ENCODE data around the gene TM2D3. TPM values are rescaled to one million over a fixed set of nuclear protein-coding genes. Genes with fewer than 3 reads are reported as not detected.
A peak's percentile ranks its signal among the peaks of the same experiment; 100 is the strongest.
"Not testable (repeated sequence)": the region's sequence is repeated elsewhere in the genome, so short reads cannot be mapped to it uniquely, and the experiment has no call there.

The TM2D3 gene
- total RNA-seq, 1 donor: 82.8 TPM

DNA sequence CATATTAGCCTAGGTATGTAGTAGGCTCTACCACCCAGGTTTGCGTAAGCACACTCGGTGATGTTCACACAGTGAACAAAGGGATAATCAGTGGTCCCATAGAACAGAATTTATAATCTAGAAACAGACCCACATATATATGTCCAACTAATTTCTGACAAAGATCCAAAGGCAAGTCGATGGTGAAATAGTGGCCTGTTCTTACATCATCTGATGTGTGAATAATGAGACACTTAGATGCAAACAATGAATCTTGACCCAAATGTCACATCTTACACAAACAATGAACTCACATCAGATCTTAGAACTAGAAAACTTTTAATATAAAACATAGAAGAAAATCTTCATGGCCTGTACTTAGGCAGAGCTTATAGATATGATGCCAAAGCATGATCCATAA, 17.6 kb upstream of the TM2D3 start:
- Histone ChIP-seq H3K4me3 (ENCODE audit: low read length) (no peak overlapping the region), H3K4me1 (ENCODE audit: insufficient read depth, low read length) (no peaks in the 10 kb centered on the region), H3K9me3 (ENCODE audit: low read depth, low read length) (no peaks in the 10 kb centered on the region), H3K27me3 (ENCODE audit: insufficient read depth, low read length) (no peaks in the 10 kb centered on the region)

DNA sequence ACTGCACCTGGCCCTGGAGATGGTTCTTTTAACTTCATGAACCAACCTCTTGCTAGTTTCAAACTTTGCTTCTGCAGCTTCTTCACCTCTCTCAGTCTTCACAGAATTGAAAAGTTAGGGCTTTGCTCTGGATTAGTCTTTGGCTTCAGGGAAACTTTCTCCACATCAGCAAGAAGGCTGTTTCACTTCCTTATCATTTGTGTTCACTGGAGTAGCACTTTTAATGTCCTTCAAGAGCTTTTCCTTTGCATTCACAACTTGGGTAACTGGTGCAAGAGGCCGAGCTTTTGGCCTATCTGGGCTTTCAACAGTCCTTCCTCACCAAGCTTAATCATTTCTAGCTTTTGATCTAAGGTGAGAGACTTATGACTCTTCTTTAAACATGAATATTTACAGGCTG, 15.7 kb upstream of the TM2D3 start:
- Histone ChIP-seq H3K4me1 (ENCODE audit: insufficient read depth, low read length) (no peaks in the 10 kb centered on the region), H3K4me3 (ENCODE audit: low read length) (no peak overlapping the region), H3K27me3 (ENCODE audit: insufficient read depth, low read length) (no peaks in the 10 kb centered on the region), H3K9me3 (ENCODE audit: low read depth, low read length) (no peaks in the 10 kb centered on the region)

DNA sequence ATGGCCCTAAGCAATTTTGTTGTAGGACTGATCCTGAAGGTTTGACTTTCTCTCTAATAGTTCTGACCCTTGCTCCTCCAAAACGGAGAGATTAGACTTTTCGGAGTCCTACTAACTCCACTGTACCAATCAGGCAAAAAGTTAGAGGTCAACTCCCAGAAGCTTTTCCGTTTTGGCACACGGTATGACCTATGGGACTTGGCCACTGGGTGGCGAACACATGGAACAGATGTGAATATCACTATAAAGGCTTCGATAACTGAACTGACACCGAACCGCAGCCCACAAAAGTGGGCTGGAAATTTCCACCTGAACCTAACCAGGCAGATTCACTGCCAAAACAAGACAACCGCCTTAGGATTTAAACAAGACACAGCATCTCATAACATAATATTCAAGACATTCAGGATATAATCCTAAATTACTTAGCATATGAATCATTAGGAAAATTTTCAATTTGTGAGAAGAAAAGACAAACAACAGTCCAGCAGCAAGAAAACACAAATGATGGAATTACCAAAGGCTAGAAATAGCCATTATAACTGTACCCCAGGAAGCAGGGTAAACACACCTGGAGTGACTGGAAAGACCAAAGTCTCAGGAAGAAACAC, 12.2 kb upstream of the TM2D3 start:
- Histone ChIP-seq H3K4me1 (ENCODE audit: insufficient read depth, low read length) (no peaks in the 10 kb centered on the region), H3K27me3 (ENCODE audit: insufficient read depth, low read length) (no peaks in the 10 kb centered on the region), H3K4me3 (ENCODE audit: low read length) (no peak overlapping the region), H3K9me3 (ENCODE audit: low read depth, low read length) (no peaks in the 10 kb centered on the region)

DNA sequence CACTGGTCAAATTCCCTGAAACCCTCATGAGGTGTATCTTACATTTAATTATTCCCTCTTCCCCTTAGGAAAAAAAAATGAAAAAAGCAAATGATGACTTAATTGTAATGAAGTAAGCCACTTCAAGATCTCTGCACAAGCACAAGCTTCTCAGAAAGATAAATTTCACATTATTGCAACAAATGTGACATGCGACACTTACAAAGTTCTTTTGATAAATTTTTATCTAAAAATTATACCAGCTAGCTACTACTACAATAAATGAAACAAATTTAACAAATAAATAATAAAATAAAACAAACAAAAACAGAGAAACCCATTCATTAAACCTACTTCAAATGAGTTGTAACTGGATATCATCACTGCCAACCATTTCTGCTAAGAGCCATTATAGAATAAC, 10.0 kb upstream of the TM2D3 start:
- H3K4me3 ChIP-seq (ENCODE audit: low read length): no peak overlapping the region
- H3K4me1 ChIP-seq (ENCODE audit: insufficient read depth, low read length): peaks cover 5% of the 10 kb centered on the region
- no peaks in the 10 kb centered on the region for H3K9me3 ChIP-seq (ENCODE audit: low read depth, low read length)

DNA sequence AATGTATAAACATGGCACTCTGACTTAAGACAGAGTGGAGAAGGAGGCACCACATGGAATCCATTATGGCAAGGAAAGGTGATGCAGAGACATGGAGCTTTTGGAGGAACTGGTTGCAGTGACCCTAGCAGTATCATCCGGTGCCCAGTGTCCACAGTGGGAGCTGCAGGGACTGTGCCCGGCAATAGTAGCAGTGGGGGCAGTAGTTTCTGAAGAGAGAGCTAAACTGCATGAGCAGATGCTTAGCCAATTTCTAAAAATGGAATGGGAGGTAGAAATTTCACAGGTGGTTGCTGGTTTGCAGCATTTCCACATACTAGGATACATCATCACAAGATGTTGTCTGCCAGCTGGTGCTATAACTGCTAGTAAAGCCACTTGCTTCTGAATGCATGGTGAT, 7.8 kb upstream of the TM2D3 start:
- no peaks in the 10 kb centered on the region for H3K9me3 ChIP-seq (ENCODE audit: low read depth, low read length)

More for the DNA sequence above, 10.0 kb upstream of the TM2D3 start:
- H3K27me3 ChIP-seq (ENCODE audit: insufficient read depth, low read length): no peaks in the 10 kb centered on the region

DNA sequence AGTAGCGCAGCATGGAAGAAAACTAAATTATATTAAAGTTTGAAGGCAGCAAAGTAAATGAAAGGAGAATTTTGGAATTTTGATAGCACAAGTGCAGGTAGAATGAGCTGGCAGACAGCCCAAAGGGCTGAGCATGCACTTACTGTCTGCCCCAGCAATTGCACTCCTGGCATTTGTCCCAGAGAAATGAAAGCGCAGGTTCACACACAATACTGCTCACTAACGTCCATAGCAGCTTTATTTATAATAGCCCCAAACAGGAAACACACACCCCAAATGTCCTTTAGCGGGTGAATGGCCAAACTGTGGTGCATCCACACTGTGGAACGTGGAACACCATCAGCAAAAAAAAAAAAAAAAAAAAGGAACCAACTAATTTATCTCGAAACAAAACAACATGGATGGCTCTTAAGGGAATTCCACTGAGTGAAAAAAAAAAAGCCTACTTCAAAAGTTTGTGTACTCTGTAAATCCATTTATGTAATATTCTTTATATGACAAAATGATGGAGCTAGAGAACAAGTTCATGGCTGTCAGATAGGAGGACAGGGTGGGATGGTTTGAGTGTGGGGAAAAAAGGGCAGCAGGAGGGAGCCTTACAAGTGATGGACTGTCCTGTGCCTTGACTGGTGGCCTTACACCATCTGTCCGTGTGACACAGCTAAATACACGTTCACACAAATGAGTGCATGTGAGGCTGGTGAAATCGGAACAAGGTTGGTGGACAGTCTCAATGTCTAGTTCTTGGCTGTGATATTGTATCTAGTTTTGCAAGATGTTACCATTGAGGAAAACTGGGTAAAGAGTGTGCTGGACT, 6.0 kb upstream of the TM2D3 start:
- Histone ChIP-seq H3K9me3 (ENCODE audit: low read depth, low read length) (no peaks in the 10 kb centered on the region), H3K4me1 (ENCODE audit: insufficient read depth, low read length) (peaks cover 12% of the 10 kb centered on the region), H3K27me3 (ENCODE audit: insufficient read depth, low read length) (no peaks in the 10 kb centered on the region), H3K4me3 (ENCODE audit: low read length) (no peak overlapping the region)

More for the DNA sequence above, 7.8 kb upstream of the TM2D3 start:
- Histone ChIP-seq H3K4me1 (ENCODE audit: insufficient read depth, low read length) (peaks cover 5% of the 10 kb centered on the region), H3K27me3 (ENCODE audit: insufficient read depth, low read length) (no peaks in the 10 kb centered on the region), H3K4me3 (ENCODE audit: low read length) (no peak overlapping the region)

- H3K4me1 ChIP-seq (ENCODE audit: insufficient read depth, low read length): peaks cover 19% of the 10 kb centered on the region
- no peak overlapping the region for H3K4me3 ChIP-seq (ENCODE audit: low read length)
- no peaks in the 10 kb centered on the region for H3K9me3 ChIP-seq (ENCODE audit: low read depth, low read length)
- H3K27me3 ChIP-seq (ENCODE audit: insufficient read depth, low read length): no peaks in the 10 kb centered on the region
Observed at GRCh38 chr15:101657171-101657570, 5.0 kb upstream of the TM2D3 start.

DNA sequence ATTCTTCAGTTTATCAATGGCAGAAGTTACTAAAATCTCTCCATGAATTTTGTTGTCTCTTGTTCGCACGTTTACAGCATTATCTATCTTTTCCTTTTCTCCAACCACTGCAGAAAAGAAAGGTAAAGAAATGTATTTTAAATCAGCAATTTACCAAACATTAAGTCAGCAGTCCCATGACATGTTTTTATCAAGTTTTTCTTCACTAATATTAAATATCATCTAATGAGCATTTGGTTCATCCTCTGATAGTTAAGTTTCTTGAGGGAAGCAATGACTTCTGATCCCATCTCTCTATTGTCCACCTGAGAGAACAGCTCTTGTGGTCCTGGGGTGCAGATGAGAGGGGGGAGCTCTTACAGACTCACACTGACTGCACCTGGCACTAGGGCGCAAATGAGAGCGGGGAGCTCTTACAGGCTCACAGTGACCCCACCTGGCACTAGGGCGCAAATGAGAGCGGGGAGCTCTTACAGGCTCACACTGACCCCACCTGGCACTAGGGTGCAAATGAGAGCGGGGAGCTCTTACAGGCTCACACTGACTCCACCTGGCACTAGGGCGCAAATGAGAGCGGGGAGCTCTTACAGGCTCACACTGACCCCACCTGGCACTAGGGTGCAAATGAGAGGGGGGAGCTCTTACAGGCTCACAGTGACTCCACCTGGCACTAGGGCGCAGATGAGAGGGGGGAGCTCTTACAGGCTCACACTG, 2.6 kb upstream of the TM2D3 start:
- H3K9me3 ChIP-seq (ENCODE audit: low read depth, low read length); H3K4me3 ChIP-seq (ENCODE audit: low read length); H3K27me3 ChIP-seq (ENCODE audit: insufficient read depth, low read length): not testable (repeated sequence)
- peaks cover 35% of the 10 kb centered on the region for H3K4me1 ChIP-seq (ENCODE audit: insufficient read depth, low read length)

GRCh38 chr15:101654171-101654570, 2.0 kb upstream of the TM2D3 start:
- H3K4me3 ChIP-seq (ENCODE audit: low read length): no peak overlapping the region

DNA sequence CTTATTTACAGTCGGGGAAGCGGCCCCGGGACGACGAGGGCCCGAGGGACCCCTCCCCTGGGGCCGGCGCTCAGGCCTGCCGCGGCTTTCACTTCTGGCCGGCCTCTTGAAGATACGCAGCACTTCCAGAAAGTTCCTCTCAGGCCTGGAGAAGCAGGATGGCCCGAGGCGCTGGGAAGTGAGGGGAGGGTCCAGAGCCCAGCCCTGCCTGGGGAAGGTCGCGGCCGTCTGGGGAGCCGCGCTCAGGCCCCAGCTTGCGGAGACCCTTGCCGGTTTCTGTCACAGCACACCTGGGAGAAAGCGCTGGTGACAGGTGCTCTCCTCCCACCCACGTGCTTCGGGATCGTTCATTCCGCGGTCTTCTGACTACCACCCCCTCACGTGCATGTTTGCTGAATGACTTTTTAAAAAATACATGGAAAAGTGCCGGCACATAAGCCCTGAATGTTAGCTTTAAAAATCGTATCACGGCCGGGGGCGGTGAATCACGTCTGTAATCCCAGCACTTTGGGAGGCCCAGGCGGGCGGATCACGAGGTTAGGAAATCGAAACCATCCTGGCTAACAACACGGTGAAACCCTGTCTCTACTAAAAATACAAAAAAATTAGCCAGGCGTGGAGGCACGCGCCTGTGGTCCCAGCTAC, 727 bp upstream of the TM2D3 start:
- Histone ChIP-seq H3K9me3 (ENCODE audit: low read depth, low read length) (no peaks in the 10 kb centered on the region), H3K4me1 (ENCODE audit: insufficient read depth, low read length) (peaks cover 36% of the 10 kb centered on the region), H3K4me3 (ENCODE audit: low read length) (peak overlapping the region; percentile 83), H3K27me3 (ENCODE audit: insufficient read depth, low read length) (no peaks in the 10 kb centered on the region)

More at GRCh38 chr15:101654171-101654570, 2.0 kb upstream of the TM2D3 start:
- Histone ChIP-seq H3K9me3 (ENCODE audit: low read depth, low read length) (no peaks in the 10 kb centered on the region), H3K27me3 (ENCODE audit: insufficient read depth, low read length) (no peaks in the 10 kb centered on the region), H3K4me1 (ENCODE audit: insufficient read depth, low read length) (peaks cover 39% of the 10 kb centered on the region)

DNA sequence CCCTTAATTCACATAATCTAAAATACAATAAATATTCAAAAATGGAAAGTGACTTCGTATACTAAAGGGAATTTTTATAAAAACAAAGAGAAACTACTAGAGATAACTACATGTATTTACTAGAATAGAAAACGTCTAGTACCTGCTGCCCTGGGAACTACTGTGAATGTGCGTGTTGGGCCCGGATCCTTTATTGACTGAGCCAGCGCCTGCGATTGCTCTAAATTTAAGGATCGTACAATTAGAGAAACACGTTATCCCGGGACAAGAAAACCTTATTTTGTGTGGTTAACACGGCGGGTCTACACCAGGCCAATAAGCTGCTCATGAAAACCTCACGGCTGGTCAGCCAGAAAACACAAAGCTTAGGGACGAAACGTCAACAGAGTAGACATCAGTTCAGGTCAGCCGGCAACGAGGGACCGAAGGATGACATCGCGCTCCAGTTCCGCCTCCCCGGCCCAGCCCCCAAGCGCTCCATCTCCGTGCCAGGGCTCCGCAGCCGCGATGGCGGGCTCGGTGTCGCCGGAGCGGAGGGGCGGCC, 555 bp downstream of the TM2D3 start:
- no peaks in the 10 kb centered on the region for H3K27me3 ChIP-seq (ENCODE audit: insufficient read depth, low read length)
- peaks cover 39% of the 10 kb centered on the region for H3K4me1 ChIP-seq (ENCODE audit: insufficient read depth, low read length)
- no peaks in the 10 kb centered on the region for H3K9me3 ChIP-seq (ENCODE audit: low read depth, low read length)
- peak overlapping the region; percentile 83 for H3K4me3 ChIP-seq (ENCODE audit: low read length)

- H3K4me3 ChIP-seq (ENCODE audit: low read length): no peak overlapping the region
- no peaks in the 10 kb centered on the region for H3K27me3 ChIP-seq (ENCODE audit: insufficient read depth, low read length)
- H3K4me1 ChIP-seq (ENCODE audit: insufficient read depth, low read length): peaks cover 42% of the 10 kb centered on the region
- H3K9me3 ChIP-seq (ENCODE audit: low read depth, low read length): no peaks in the 10 kb centered on the region
Observed at GRCh38 chr15:101650145-101650544, 2.0 kb downstream of the TM2D3 start.

DNA sequence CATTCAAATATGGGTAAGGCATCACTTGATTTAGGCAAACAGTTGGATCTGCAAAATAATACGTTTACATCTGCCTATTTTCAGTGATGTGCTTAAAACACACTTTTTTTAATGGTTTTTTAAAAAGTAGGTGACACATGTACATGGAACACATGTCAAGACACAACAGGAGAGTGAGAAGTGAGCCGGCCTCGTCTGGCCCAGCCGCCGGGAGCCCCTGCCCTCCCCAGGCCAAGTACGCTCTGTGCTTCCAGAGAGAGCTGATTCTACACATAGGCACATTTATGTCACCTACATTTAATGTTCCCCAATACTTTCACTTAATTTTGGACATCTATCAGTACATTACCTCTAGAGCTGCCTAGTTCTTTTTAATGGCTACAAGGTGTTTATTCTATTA, 3.8 kb downstream of the TM2D3 start:
- no peaks in the 10 kb centered on the region for H3K9me3 ChIP-seq (ENCODE audit: low read depth, low read length)
- peaks cover 36% of the 10 kb centered on the region for H3K4me1 ChIP-seq (ENCODE audit: insufficient read depth, low read length)
- no peak overlapping the region for H3K4me3 ChIP-seq (ENCODE audit: low read length)
- no peaks in the 10 kb centered on the region for H3K27me3 ChIP-seq (ENCODE audit: insufficient read depth, low read length)

- H3K4me1 ChIP-seq (ENCODE audit: insufficient read depth, low read length): peaks cover 35% of the 10 kb centered on the region
- no peaks in the 10 kb centered on the region for H3K27me3 ChIP-seq (ENCODE audit: insufficient read depth, low read length)
- H3K9me3 ChIP-seq (ENCODE audit: low read depth, low read length): no peaks in the 10 kb centered on the region
- H3K4me3 ChIP-seq (ENCODE audit: low read length): no peak overlapping the region
Observed at GRCh38 chr15:101647251-101647650, 4.9 kb downstream of the TM2D3 start.

- Histone ChIP-seq H3K27me3 (ENCODE audit: insufficient read depth, low read length) (no peaks in the 10 kb centered on the region), H3K9me3 (ENCODE audit: low read depth, low read length) (no peaks in the 10 kb centered on the region), H3K4me1 (ENCODE audit: insufficient read depth, low read length) (peaks cover 40% of the 10 kb centered on the region), H3K4me3 (ENCODE audit: low read length) (no peak overlapping the region)
Observed at GRCh38 chr15:101646672-101647071, 5.5 kb downstream of the TM2D3 start.

Measured in mononuclear cell (primary cell).